HuH-7 (cell line): ENCODE measurements around the gene TMEM82.

Experiments
- DNase-seq: peaks from one replicate; pipeline ENCODE4 v3.0.0; 2011; ENCODE audit warnings: low spot score

The TMEM82 gene

DNA sequence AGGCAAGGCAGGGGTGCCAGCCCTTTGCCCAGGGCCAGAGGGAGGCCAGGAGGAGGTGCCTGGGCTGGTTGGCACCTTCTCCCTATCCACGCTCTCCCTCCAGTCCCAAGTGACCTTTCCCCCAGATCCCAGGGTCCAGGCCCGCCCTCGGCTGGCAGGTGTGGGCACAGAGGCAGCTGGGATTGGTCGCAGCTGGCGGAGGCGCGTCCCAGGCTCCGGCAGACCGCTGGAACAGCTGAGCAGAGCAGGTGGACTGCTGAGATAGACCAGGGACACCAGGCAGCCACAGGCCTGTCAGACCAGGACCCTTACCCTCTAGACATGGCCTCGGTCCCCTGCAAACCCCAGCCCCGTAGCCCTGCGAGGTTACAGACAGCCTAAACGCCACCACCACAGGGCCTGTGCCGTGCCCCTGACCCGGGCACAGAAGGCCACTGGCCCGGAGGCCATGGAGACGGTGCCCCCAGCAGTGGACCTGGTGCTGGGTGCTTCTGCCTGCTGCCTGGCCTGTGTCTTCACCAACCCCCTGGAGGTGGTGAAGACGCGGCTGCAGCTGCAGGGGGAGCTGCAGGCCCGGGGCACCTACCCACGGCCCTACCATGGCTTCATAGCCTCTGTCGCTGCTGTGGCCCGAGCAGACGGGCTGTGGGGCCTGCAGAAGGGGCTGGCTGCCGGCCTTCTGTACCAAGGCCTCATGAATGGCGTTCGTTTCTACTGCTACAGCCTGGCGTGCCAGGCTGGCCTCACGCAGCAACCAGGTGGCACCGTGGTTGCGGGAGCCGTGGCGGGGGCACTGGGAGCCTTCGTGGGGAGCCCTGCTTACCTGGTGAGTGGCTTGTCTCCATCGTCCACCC, 6.0 kb upstream of the TMEM82 start, which contains the start of gene SLC25A34:
SLC25A34 (plus strand) TSS at position 221 of the 854 bp plus-strand sequence; CDS start at position 449, 228 bp downstream.
- DNase-seq = no peak

- DNase-seq = no peak
Measured at GRCh38 chr1:15736892-15737261, 5.4 kb upstream of the TMEM82 start.

GRCh38 chr1:15737324-15738319, 4.7 kb upstream of the TMEM82 start:
- no peak for DNase-seq

- DNase-seq = no peak
Measured at GRCh38 chr1:15738416-15739113, 3.7 kb upstream of the TMEM82 start.

GRCh38 chr1:15739259-15739658, 3.0 kb upstream of the TMEM82 start:
- no peak for DNase-seq

- no peak for DNase-seq
Measured at GRCh38 chr1:15739745-15740144, 2.6 kb upstream of the TMEM82 start.

DNA sequence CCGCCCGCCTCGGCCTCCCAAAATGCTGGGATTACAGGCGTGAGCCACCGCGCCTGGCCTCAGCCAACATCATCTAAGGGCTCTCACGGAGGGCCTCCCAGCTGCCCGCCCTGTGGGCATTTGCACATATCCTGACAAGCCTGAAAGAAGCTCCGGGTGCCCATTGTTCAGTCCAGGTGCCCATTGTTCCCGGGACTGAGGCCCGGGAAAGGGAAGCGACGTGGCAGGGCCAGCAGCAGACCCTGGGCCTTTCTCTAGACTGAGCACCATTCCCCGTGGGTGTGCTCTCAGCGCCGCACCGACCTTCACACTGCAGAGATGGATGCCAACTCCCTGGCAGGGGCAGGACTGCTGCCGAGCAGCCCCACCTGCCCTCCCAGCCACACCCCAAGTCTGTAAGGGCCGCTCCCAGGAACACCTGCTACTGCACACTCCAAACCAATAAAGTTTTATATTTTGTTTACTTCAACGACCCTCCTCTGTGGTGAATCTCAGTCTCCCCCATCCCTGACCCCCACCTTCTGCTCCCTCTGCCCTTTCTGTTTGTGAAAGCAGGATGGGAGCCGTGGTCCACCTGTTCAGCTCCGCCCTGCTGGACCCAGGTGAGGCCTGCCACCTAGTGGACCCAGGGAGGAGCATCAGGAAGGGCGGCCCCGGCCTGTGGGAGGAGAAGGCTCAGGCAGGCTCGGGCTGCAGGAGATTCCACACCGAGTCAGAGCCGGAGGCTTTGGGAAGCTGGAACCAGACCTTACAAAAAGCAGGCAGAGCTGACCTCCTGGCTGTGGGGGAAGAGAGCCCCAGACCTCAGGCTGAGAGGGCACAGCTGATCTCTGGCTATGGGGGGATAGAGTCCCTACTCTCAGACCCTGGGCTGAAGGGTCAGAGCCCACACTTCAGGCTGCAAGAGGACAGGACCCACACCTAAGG, 1.1 kb upstream of the TMEM82 start:
- peak; percentile 96 for DNase-seq

DNA sequence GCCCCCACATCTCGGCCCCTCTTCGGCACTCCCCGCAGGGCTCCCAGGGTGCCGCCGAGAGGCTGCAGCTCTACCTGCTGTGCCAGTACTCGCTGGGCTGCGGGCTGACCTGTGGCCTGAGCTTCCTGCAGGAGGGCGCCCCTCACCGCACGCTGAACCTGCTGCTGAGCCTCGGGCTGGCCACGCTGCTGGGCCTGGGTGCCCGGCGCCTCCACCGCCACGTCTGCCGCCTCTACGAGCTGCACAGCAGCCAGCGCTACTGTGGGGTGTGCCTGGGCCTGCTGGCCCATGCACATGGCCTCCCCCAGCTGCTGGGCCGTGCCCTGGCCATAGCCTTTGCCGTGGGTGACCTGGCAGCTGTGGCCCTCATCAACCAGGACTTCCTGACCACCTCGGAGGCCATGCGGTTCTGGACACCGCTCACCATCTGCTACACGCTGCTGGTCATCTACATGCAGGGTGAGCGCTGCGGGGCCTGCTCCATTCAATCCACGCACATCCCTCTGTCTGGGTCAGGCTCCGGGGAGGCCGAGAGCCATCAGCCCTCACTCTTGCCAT, 1.9 kb downstream of the TMEM82 start:
- no peak for DNase-seq

DNA sequence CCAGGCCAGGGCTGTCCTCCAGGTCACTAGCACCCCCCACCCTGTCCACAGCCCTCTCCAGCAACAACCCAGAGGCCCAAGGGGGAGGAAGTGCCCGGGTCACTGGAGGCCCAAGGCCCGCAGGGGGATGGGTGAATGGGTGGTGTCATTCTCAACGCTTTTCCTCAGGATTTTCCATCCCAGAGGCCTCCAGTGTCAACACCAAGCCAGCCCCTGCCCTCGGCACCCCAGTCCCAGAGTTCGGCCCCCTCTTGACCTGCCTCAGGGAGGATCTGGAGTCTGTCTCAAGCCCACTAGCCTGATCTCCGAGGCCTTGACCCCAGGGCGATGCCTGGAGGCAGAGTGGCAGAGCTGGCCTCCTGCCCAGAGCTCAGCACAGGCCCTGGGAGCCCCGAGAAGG, 5.1 kb downstream of the TMEM82 start:
- no peak for DNase-seq

- no peak for DNase-seq
Measured at GRCh38 chr1:15748264-15748663, 6.0 kb downstream of the TMEM82 start.

DNA sequence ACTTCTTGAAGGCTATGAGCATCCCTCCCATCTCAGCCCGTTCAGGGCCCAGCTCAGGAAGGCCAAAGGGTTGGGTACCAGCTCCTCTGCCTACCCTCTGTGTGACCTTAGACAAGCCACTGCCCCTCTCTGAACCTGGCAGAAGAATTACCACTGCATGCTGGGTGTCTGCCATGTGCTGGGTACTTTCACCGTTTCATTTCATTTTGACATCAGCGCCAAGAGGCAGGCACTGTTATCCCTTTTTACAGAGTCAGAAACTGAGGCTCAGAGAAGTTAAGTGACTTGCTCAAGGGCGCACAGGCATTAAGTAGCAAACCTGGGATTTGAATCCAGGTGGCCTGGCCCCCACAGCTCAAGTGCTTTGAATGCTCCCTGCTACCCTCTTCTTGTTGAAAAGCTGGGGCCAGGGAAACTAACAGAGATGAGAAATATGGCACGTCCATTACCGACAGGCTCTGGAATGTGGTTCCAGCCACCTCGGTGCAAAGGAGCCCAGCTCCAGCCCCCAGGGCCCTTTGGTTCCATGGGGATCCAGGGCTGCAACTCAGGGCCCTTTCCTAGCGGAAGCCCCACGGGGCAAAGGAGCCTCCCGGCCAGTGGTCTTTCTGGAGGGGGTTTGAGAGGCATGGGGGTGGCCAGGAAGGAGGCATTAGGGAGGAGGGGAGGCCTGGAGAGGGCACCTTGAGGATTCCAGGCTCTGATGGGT, 6.5 kb downstream of the TMEM82 start:
- DNase-seq = no peak

GRCh38 chr1:15749399-15750291, 7.3 kb downstream of the TMEM82 start:
- DNase-seq = no peak

GRCh38 chr1:15750924-15751323, 8.6 kb downstream of the TMEM82 start:
- no peak for DNase-seq

GRCh38 chr1:15751717-15752116, 9.4 kb downstream of the TMEM82 start:
- DNase-seq = no peak

DNA sequence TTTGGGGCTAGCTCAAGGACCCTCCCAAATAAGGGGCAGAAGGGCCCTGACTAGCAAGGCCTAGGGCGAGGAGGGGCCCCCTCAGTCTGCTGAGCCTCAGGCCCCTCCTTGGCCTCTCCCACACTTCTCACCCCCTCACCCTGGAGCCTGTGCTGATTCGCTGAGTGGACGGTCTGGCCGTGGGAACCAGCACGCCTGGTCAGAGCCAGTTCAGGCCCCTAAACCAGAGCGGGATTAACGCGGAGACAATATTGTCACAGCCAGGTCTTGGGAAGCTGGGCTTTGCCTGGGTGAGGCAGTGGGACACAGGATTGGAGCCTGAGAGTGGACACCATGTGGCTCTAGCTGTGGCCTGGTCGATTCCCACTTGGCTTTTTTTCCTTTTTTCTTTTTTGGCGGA, 11.5 kb downstream of the TMEM82 start:
- no peak for DNase-seq

DNA sequence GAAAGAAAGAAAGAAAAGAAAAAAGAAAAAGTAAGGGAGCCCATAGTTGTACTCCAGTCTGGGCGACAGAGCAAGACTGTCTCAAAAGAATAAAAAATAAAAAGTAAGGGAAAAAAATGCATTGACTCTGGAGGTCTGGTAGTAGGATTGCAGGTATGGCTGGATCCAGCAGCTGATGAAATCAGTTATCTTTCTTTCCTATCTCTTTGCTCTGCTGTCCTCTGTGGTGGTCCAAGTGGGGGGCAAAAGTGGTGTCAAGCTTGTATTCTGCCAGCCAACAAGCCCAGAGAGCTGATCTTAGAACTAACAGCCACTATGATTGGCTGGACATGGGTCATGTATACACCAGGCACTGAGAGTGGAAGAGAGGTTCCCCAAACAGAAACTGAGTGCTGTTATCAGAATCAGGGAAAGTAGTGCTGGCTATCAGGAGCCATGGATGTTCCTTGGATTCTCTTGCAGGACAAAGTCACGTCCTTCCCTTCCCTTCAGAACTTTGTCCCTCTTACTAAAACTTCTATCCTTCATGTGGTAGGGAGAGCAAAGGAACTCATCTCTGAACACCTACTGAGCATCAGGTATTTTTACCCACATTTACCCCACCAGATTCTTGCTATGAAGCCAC, 12.8 kb downstream of the TMEM82 start:
- no peak for DNase-seq

GRCh38 chr1:15755646-15756040, 13.3 kb downstream of the TMEM82 start:
- no peak for DNase-seq

DNA sequence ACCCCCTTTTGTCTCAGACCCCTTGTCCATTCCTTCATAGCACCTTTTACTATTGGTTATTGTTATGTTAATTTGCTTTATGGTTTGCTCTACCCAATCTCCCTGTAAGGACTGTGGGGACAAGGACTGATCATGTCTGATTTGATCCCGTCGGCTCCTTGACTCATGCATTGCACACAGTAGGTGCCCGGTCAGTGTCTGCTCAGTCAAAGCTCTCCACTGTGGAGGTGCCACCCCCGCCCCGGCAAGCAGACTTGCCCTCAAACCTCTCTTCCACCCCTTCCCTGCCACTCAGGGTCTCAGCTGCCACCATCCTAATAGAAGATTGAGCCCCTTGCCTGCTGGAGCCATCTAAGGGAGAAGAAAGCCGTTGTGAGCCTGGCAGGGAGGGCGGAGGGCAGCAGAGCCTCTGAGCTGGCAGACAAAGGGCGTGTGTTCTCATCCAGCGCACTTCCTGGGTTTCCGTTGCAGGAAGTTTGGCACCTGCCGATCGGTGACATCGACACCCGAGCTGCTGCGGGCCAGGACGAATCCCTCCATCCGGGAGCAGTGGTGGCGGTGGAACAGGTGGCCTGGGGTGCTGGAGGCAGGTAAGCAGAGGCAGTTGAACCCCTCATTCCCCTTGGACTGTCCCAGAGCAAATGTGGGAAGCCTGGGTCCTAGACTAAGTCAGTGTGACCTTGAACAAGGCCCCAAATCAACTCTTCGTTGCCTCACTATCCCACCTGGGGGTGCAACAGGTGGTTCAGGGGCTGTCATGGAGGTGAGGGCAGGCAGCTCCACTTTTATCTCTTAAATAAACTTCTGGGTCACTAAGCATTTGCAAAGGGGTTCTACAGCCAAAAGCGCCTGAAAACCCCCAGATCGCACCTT, 14.1 kb downstream of the TMEM82 start:
- DNase-seq = no peak
